Stimulated activated CD4-positive, alpha-beta T cell treated with anti-CD3 and anti-CD28 coated beads, Interleukin-1b, Interleukin-23, amount 100 ng/mL, for 1 hour (primary cell): ENCODE measurements around the gene ZFAND2A.

ENCODE experiments used
- DNase-seq, 2 donors: peaks; one replicate each; pipeline ENCODE4 v3.0.0-alpha.2; 2020; ENCODE audit warnings: low read depth in 2 of 2

Gene ZFAND2A

DNA sequence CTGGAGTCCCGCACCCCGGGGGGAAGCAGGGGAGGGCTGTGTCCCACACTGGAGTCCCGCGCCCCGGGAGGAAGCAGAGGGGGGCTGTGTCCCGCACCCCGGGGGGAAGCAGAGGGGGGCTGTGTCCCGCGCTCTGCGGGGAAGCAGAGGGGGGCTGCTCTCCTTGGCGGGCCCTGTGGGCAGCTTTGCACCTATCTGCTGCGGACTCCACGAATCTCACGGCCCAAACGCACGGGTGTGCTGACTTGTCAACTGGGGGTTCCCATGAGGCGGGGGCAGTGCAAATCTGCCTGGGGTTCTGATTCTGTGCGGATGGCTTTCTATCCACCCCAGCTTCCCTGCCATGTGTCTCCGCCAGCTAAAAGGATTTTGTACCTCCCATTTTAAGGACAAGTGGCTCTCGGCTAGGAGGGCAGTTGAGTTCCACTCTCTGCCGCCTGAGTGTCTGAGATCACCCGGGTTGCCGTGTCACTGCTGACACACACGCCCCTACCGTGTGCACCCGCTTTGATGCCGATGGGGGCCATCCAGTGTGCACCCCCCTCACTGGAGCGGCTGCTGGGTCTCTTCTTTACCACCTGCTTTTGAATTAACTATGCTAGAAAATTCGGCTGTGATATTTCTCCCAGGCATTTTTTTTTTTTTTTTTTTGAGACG, 51.6 kb downstream of the ZFAND2A start:
- DNase-seq: no peak

DNA sequence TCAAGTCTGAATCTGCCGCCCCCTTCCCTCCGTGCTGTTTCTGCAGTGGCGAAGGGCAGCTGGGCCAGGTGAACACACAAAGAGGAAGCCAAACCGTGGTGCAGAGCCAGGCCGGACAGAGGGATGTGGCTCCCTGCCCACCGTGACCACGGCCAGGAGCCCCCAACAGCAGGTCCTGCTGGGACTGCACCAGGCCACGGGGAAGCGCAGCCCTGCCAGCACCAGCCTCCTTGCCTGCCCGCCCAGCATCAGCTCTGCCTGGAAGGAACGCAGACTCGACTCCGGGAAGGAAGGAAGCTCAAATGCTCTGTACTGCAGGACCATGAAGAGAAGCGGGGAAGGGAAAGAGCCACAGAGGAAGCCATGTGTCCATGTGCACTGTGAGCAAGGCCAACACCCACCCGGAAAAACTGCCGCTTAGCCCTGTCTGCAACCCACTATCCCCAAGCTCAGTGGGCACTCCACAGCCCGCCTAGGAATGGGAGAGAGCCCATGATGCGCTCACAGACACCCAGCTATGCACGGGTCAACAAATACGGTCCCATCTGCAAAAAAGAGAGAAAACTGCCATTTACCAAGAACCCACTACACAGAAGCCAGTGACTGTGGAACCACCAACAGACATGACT, 53.1 kb downstream of the ZFAND2A start:
- DNase-seq: no peak

DNA sequence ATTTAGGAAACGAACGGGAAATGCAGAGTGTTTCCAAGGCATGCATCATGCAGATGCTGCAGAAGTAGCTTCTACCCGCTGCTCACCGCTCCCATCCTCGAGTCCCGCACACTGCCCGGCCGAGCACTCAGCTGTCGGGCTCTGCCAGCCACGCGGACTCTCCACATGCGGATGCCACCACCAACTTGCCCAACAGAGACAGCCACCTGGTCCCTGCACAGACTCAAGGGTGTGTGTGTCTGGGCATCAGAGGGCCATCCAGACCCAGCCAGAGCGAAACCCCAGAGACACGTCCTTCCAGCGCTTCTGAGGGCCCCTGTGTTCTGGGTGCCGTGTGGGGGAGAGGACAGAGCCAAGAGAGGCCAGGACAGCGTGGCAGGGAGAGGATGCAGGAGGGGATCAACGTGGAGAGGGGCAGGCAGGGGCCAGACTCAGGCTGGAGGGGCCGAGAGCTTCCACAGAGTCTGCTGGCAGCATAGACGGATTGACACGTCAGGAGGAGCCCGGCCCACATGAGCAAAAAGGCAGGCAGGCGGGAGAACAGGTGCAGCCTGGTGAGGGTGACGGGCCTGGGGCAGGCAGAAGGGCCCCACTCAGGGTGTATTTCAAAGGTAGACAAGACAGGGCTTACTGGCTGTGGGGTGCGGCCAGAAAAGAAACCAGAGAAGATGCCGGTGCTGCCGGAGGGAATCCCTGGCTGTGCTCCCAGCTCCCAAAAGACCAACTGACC, 53.8 kb downstream of the ZFAND2A start:
- no peak for DNase-seq

DNA sequence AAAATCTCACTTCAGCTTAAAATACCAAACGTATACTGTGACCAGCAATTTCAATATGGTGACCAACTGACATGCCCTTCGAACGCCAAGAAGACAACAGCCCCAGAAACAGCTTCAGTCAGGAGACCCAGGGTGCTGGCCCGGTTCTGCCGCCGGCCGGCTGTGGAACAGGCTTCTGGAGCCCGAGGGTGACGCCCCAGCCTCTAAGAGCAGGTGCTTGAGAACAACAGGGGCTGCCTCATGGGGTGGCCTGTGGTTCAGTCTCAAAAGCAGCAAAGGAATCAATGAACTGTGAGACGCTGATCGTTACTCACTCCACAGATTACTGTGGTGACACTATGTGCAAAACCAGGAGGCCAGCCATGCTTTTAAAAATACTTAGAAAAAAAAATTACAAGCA, 54.8 kb downstream of the ZFAND2A start:
- DNase-seq: no peak

DNA sequence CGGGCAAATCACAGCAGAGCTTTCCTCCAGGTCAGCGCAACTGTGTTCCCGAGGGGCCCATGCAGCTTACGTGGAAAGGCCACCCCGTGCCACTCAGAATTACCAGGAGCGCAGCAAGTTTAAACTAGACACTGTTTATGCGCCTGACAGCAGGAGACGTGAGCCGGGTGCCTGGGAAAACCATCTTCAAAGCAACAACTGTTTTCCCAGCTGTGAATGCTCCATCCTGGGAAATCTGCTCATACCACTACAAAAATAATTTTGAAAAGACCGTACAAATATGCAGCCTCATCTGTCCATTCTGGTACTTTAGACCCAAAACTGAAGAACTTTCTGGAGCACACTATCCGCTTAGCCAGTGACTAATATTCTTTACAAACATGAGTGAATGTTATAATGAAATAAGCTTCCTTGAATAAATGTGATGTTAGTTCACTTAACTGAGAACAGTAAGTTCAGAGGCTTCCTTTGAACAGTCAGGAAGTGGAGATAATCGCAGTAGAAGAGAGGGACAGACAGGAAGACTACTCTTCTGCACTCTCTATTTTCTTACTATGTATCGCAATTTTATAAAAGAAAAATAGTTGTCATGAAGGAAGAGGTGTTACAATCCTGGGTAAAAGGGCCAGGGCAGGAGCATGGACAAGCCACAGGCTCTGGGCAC, 55.3 kb downstream of the ZFAND2A start:
- DNase-seq: no peak

DNA sequence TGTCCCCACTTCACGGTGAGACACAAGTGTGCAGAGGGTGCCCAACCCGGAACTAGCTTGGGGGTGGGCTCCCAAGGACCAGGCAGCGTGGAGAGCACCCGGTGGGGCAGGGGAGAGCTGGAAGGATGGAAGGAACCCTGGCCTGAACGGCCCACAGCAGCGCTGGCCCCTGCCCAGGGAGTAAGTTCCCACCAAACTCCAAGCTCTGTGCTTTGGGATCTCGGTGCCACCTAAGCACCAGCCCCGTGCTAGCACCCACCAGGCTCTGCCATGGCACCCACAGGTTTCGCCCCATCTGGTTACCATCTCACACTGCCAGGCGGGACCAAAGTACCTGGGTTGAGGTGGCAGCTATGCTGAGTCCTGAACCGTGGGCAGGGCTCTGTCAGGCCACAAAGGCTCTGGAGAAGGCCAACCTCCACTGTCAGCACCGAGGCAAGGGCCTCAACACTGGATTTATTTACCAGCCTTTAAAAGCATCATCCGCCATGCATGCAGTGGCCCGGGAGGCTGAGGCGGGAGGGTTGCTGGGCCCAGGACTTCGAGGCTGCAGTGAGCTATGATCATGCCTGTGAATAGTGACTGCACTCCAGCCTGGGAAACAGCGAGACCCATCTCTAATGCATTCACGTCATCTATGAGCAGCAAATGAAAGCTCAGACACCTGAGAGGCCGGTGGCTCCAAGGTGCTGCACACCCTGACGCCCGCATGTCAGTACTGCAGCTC, 56.0 kb downstream of the ZFAND2A start:
- DNase-seq: no peak

DNA sequence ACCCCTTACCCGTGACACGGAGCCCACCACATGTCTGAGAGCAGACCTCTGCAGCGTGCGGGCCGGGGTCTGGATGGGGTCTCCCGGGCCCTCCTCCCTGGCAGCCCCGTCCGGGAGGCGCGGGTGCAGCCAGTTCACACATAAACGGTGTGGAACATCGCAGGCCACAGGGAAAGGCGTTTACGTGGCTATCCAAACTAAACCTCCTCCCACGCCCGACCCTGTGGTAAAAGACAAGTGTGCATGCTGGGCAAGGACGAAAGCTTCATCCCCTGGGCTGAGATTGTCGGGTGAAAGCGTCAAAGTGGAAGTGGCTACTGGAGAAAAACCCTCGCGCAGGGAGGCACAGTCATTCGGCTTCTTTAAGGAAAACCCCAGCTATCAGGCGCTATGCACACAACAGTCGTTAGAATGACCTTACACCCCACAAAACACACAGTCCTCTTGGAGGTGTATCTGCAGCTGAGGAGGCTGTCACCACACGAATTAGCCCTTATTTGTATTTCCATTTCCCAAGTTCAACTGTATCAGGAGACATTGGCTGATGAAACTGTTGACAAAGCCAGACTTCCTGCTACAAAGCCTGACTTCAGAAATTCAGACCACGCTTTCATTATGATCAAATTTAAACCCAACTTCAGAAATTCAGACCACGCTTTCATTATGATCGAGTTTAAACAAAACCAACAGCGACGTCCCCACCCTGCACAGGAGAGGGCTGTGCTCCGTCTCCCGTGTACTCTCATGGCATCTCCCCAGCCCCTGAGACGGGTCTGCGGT, 56.8 kb downstream of the ZFAND2A start:
- no peak for DNase-seq
